ENCODE measurements around the gene HIVEP3. TPM values are rescaled to one million over a fixed set of nuclear protein-coding genes. Genes with fewer than 3 reads are reported as not detected.
A peak's percentile ranks its signal among the peaks of the same experiment; 100 is the strongest.

HIVEP3 gene
- total and polyA plus RNA-seq, 8 donors: 1.8 to 65.3 (median 3.8) TPM

DNA sequence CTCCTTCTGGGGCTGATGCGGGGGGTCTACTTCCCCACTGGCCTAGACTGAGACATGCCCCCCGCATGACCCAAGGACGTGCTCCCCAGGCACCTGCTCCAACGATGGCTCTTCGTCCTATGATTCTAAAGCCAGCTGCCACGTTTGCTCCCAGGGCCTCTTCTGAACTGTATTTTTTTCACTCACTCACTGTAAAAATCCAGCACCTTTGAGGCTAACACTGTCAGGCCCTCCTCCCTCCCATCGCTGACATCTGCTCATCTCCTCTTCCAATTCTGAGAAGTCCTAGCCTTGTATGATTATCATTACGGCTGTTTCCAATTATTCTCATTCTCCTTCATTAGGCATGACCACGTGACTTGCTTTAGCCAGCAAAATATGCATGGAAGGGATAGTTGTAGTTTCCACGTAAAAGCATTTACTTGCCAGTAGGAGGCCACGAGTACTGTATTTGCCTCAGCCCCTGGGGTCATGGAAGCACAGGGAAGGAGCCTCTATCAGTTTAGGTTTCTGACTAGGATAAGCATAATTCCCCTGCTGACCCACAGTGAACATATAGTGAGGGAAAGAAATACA, 415.1 kb downstream of the HIVEP3 start:
- DNase-seq: no peak
- no peak overlapping the region for H3K4me3 ChIP-seq
- H3K36me3 ChIP-seq: no peaks in the 10 kb centered on the region
- TF ChIP-seq CTCF (IDR thresholded peaks at IDR 0.05): no peak
- TF ChIP-seq POLR2AphosphoS5 (IDR thresholded peaks at IDR 0.05): no peak
- TF ChIP-seq POLR2A (IDR thresholded peaks at IDR 0.05): no peak
- no peak for TF ChIP-seq EP300 (IDR thresholded peaks at IDR 0.05)
- peak overlapping the region in 1 of 5 donors; percentile 92 for H3K27ac ChIP-seq
- peaks cover 28 to 41% (median 31%) of the 10 kb centered on the region in 4 donors for H3K4me1 ChIP-seq
- H3K9me3 ChIP-seq: no peaks in the 10 kb centered on the region
- intact Hi-C loops (cut with DNase I; ENCODE audit: low total_unique reads): no loop called here
- WGBS, 5 donors: 89 to 93% (median 92%) methylated on average over 11 of the region's 11 CpGs
- H3K27me3 ChIP-seq: no peaks in the 10 kb centered on the region

GRCh38 chr1:41502912-41503311, 415.8 kb downstream of the HIVEP3 start:
- H3K4me3 ChIP-seq: no peak overlapping the region
- WGBS, 5 donors: 82 to 91% (median 87%) methylated on average over 4 to 5 of the region's 5 CpGs
- intact Hi-C loops (cut with DNase I; ENCODE audit: low total_unique reads): no loop called here
- no peaks in the 10 kb centered on the region for H3K36me3 ChIP-seq
- DNase-seq: no peak
- TF ChIP-seq POLR2AphosphoS5 (IDR thresholded peaks at IDR 0.05) (no peak), EP300 (IDR thresholded peaks at IDR 0.05) (no peak), CTCF (IDR thresholded peaks at IDR 0.05) (no peak), POLR2A (IDR thresholded peaks at IDR 0.05) (no peak)
- H3K9me3 ChIP-seq: no peaks in the 10 kb centered on the region
- H3K27me3 ChIP-seq: no peaks in the 10 kb centered on the region
- H3K4me1 ChIP-seq: peaks cover 34 to 48% (median 38%) of the 10 kb centered on the region in 4 donors
- H3K27ac ChIP-seq: peak overlapping the region in 2 of 5 donors; percentile 86 to 92

- Histone ChIP-seq H3K36me3 (no peaks in the 10 kb centered on the region), H3K9me3 (no peaks in the 10 kb centered on the region), H3K4me3 (no peak overlapping the region), H3K27ac (peak overlapping the region; percentile 81 to 92 (median 87)), H3K27me3 (peaks cover 0 to 3% (median 0%) of the 10 kb centered on the region in 3 donors), H3K4me1 (peaks cover 40 to 56% (median 48%) of the 10 kb centered on the region in 4 donors)
- TF ChIP-seq POLR2AphosphoS5 (IDR thresholded peaks at IDR 0.05) (peak in 2 of 3 donors; percentile 42), CTCF (IDR thresholded peaks at IDR 0.05) (no peak)
- 56 to 72% (median 68%) methylated on average over 17 to 20 of the region's 20 CpGs for WGBS, 5 donors
- peak in 1 of 2 donors; percentile 93 for DNase-seq
- intact Hi-C loops (cut with DNase I; ENCODE audit: low total_unique reads): no loop called here
Observed at GRCh38 chr1:41501581-41501980, 417.1 kb downstream of the HIVEP3 start.

DNA sequence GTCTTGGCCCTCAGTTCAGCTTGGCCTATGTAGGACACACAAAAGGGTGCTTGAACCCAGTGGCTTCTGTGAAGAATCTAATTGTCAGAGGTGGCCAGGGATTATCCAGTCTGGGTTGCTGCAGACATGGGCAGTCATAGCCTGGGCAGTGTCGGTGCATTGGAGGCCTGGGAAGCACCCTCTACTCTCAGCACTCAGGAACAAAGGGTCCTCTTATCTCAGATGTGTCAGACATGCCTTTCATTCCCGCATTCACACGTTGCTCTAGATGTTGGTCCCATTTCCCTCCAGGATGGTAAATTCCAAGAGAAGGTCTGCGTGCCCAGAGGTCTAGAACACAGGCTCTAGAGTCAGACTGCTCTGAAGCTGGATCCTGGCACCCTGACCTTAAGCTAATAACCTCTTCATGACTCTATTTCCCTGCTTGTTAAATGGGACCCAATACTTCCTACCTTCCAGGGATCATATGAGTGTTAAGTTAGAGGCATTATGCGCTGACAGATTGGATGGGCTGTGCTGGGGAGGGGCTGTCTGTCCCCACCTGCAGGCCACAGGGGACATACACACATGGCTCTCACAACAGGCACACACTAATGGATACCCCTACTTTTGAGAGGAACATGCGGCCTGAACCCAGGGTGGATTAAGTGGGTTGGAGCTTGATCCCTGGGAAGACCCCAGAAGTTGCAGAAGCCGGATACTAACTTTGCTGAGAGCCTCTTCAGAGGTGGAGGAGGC, 417.8 kb downstream of the HIVEP3 start:
- Histone ChIP-seq H3K4me1 (peaks cover 46 to 63% (median 54%) of the 10 kb centered on the region in 4 donors), H3K36me3 (no peaks in the 10 kb centered on the region), H3K27ac (peak overlapping the region; percentile 81 to 92 (median 87)), H3K9me3 (no peaks in the 10 kb centered on the region), H3K4me3 (no peak overlapping the region), H3K27me3 (peaks cover 0 to 9% (median 0%) of the 10 kb centered on the region in 3 donors)
- DNase-seq: no peak
- TF ChIP-seq POLR2AphosphoS5 (IDR thresholded peaks at IDR 0.05) (no peak), CTCF (IDR thresholded peaks at IDR 0.05) (no peak), POLR2A (IDR thresholded peaks at IDR 0.05) (no peak), EP300 (IDR thresholded peaks at IDR 0.05) (no peak)
- 63 to 77% (median 69%) methylated on average over 7 of the region's 7 CpGs for WGBS, 5 donors
- intact Hi-C loops (cut with DNase I; ENCODE audit: low total_unique reads): no loop called here
